Ureter (tissue), 1 donor: ENCODE measurements around the gene CBX4. TPM values are rescaled to one million over a fixed set of nuclear protein-coding genes. Genes with fewer than 3 reads are reported as not detected.
"Not testable (repeated sequence)": the region's sequence is repeated elsewhere in the genome, so short reads cannot be mapped to it uniquely, and the experiment has no call there.

Experiments
- DNase-seq: peaks from one replicate; pipeline ENCODE4 v3.0.0-alpha.2; 2020; ENCODE audit warnings: low spot score
- total RNA-seq: library from RNA; stranded (reverse); gene quantifications from one replicate; pipeline ENCODE4 v1.2.4, GENCODE V29; 2023
- donor health status: DM: yes; HTN: yes; CAD: no.

CBX4 gene
- total RNA-seq, 1 donor from 2014 or later, result 36.7 TPM

- no peak for DNase-seq
These were observed 20.7 kb upstream of the CBX4 start for GRCh38 chr17:79859676-79860615.

- no peak for DNase-seq
These were observed 17.9 kb upstream of the CBX4 start for GRCh38 chr17:79857095-79857494.

DNA sequence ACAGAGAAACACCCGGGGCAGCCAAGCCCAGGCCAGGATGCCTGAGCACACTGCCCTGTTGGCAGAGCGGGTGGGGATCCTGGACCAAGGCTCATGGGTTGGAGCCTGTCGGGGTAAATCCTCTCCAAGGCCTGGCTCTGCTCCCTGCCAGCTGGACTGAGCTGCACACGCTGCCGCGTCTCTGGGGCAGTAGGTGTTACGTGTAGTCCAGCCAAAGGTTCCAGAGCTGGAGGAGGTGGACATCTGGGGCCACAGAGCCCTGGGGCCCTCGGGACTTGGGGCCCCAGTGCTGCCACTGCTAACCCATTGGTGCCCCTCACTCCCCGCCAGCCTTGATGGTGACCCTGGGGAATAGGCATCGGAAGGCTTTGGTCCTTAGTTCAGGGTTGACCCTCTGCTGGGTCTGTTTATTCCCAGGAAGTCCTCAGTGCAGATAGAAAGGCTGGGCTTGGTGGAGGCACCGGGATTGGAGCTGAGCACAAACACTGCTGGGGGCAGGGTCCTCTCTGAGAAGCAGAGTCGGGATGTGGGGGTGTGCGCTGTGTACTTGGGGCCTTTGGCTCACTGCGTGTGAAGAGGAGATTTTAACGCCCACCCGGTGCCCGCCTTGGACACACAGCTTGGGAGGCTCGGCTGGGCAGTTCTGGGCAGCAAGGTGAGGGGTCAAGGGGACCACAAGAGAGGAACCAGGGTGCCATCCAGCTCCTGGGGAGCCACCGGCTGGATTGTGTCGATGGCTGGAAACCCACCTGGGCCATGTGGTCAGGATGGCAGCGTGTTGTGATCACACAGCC, 16.3 kb upstream of the CBX4 start:
- DNase-seq, result no peak

DNA sequence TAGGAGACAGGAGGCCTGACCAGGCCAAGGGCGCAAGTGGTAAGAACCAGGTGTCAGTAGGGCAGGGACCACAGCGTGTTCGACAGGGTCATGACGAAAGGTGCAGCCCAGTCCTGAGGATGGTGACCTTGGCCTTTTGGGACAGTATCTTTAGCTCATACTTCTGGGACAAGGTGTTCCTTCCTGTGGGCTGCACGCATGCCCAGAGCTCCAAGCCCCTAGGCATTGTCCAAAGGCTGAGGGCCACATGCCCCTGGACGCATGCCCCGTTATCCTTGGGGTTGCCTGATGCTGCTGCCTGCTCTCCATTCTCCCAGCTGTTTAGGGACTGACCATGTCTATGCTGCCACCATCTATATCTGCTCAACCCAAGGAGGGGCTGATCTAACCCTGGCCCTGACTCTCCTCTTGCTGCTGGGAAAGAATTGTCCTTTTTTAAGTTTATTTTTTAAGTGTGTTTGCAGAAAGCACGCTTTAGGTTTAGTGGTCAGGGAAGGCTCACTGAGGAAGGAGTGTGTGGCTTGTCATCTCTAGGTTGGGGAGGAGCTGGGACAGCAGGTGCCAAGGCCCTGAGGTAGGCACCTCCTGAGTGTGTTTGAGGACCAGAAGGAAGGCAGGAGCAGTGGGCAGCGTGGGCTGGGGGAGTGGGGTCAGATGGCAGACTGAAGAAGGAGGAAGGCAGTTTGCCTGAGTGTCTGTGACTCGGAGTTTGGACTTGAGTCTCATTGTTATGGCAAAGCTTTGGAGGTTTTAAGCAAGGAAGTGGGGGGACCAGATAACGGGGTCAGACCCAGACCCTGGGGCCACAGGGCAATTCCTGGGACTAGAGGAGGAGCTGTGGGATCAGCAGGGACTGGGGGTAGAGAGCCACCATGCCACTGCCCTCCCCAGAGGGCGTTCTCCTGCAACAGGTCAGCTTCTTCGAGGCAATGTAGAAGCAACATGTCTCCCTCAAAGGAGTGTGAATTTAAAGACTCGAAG, 15.1 kb upstream of the CBX4 start:
- no peak for DNase-seq

DNA sequence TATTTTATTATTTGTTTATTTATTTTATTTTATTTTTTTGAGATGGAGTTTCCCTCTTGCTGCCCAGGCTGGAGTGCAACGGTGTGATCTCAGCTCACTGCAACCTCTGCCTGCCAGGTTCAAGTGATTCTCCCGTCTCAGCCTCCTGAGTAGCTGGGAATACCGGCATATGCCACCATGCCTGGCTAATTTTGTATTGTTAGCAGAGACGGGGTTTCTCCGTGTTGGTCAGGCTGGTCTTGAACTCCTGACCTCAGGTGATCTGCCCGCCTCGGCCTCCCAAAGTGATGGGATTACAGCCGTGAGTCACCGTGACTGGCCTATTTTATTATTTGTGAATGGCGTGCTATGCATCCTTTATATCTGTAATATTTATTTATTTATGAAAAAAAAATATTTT, 13.9 kb upstream of the CBX4 start:
- not testable (repeated sequence) for DNase-seq

DNA sequence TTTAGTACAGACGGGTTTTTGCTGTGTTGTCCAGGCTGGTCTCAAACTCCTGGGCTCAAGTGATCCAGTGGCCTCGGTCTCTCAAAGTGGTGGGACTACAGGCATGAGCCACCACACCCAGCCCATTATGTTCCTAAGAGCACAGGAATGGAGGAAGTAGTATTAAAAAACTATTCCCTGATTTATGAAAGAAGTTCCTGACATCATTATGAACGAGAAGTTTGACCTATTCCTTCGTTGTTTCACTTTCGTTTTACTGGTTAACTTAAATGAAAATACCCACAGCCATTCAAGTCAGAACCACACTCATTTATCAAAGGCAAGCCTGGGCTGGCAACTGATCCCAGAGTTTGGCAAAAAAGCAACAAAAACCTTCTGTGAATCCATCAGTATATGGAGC, 13.5 kb upstream of the CBX4 start:
- DNase-seq, result no peak

DNA sequence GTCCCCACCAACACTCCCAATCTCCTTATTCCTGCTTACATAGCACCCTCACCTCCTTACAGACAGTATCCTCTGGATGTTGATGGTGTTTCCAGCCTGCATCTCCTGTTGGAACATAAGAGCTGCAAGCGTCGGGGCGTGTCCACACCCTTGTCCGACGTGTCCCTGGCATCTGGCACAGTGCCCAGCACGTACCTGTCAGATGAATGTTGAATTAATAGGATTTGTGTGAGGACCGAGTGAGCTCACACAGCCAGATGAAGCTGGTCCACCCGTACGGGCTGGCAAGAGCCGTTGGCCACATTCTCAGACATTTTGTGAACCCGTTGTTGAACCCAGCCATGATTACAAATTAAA, 12.2 kb upstream of the CBX4 start:
- DNase-seq, result peak; percentile 85

DNA sequence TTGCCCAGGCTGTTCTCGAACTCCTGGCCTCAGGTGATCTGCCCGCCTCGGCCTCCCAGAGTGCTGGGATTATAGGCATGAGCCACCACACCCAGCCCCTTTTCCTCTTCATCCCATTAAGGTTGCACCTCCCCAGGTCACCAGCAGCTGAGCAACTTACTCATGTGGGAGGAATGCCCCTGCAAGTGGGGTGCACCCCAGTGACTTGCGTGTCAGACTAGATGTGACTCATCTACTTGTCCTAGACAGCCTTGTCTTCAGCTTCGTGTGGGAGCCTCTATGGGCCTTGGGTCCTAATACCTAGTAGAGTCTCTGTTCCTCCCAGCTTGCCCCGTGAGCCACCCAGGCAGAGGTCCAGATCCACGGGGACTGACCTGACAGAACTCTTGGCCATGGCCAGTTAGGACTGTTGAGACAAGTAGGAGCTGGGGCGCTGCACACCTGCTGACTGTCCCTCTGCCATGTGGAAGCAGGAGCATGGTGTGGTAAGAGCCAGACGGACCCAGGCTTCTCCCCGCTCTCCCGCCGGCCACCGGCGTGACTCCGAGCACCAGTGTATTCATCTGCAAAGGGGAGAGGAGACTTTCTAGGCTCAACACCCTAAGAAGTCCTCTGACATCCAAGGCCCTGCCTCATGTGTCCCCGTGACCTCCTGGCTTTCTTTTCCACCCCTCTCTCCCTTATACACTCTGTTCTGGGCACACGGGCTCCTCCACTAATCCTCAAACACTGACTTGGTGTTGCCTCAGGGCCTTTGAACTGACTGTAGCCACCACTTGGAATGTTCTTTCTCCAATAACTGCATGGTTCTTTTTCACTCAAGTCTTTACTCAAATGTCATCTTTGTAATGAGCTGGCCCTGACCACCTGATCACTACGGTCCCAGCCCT, 11.6 kb upstream of the CBX4 start:
- DNase-seq, result no peak

- no peak for DNase-seq
These were observed 10.7 kb upstream of the CBX4 start for GRCh38 chr17:79849953-79850352.

- no peak for DNase-seq
These were observed 9.1 kb upstream of the CBX4 start for GRCh38 chr17:79848370-79848766.

- no peak for DNase-seq
These were observed 8.6 kb upstream of the CBX4 start for GRCh38 chr17:79847698-79848369.

- no peak for DNase-seq
These were observed 6.3 kb upstream of the CBX4 start for GRCh38 chr17:79845601-79845949.

DNA sequence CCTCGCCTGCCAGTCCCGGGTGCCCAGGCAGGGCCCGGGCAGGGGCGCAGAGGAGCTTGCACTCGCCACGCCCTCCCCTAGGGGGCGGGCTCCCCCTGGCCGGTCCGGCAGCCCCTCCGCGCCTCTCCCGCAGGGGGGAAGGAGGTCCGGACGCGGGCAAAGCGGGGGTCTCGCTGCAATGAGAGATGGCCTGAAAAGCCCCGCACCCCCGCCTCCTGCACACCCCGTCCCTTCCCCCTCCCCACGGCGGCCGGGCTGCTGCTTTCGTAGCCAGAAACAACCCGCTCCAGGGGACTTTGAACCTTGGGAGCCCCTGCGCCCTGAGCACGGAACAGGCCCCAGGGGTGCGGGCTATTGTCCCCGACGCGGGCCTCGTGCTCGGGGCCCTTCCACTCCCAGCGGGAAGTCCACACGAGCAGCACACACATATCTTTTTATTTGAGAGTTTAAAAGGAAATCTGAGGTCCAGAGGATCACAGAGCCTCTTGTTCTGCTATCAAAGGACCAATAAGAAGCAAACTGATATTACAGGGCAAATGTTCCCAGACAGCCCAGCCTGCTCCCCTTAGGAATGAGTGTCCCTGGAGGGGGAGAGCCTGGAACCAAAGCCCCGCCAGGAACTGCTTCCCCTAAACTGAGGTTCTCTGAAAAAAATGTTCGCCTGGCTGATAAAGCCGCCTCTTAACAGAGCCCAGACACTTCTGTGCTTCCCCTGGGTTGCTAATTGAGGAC, 5.8 kb upstream of the CBX4 start:
- DNase-seq, result peak; percentile 53

DNA sequence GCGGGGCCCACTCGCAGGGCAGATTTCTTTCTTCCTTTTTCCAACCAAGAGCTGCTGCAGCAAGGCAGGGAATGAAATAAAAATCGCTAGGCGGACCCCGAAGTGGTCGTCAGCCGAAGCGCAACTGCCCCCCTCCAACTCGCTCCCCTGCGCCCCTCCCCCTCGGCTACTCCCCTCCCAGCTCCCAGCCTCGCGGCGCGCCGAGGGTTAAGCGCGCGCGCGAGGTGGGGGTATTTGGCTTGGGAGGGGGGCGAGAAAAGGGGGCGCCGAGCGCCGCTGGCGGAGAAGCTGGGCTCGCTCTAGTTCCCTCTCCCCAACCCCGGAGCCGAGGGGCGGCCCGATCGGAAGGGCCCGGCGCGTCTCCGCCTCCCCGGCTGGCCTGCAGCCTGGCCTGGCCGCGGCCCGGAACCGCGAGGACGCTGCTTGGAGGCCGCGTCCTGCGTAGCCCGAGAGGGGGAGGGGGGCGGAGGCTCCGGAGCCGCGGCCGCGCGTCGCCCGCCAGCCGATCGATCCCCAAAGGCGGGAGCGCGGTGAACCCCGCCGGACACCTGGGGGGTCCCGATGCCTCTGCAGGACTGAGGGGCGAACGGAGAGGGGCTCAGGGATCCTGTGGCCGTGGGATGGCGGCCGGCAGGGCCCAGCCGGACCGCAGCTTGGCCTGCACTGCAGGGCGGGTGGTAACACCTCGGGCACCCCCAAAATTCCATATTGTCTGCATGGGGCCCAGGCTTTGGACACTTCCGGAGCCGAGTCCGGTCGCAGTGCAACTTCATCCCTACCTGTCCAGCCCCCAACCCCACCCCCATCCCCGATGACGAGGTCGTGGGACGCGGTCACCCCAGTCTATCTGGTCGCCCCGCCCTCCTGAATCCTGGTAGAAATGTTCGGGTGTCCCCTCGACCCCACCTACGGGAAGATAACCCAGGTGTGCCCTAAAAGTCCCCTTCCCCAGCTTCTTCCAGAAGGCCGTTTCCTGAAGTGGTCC, 4.9 kb upstream of the CBX4 start:
- DNase-seq, result peak; percentile 58

DNA sequence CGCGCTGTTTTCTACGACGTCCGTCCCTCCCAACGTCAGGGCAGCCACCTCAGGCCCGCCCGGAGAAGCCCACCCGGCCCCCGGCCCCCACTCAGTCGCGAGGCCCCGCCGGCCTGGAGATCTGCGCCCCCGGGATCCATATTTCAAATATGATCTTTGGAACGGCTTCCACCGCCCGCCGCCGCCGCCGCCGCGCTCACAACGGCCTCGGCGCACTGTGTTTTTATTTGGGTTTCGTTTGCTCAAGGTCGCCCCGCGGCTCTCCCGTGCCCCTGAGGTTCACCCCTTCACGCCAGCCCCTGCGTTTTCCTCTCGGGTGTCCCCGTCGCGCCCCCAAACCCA, 4.2 kb upstream of the CBX4 start:
- DNase-seq, result no peak

- no peak for DNase-seq
These were observed 3.6 kb upstream of the CBX4 start for GRCh38 chr17:79842656-79843473.

GRCh38 chr17:79842136-79842655, 3.0 kb upstream of the CBX4 start:
- peak; percentile 49 for DNase-seq
